K562 (cell line): ENCODE measurements around the gene GNPAT. TPM values are rescaled to one million over a fixed set of nuclear protein-coding genes. Genes with fewer than 3 reads are reported as not detected.

Experiments used
- ATF7 ChIP-seq: fragments of 450-650 bp; IDR thresholded peaks from 2 replicates; pipeline ENCODE4 v1.7.1; 2014; ENCODE audit warnings: mild to moderate bottlenecking, moderate library complexity
- BCL6 ChIP-seq: fragments of 250-450 bp; sonication (Bioruptor Pico); IDR thresholded peaks from 2 replicates; pipeline ENCODE4 v1.4.0; 2020
- E2F8 ChIP-seq: fragments of 450-650 bp; IDR thresholded peaks from 2 replicates; pipeline ENCODE4 v1.7.1; 2018; ENCODE audit warnings: mild to moderate bottlenecking, low read depth; ENCODE audit not compliant: partially characterized antibody
- FOXK1 ChIP-seq: sonication (generic); formaldehyde crosslinking; IDR thresholded peaks from 2 replicates; pipeline ENCODE4 v1.8.0; 2022; ENCODE audit warnings: missing genetic modification reagents, mild to moderate bottlenecking, borderline replicate concordance
- HCFC1 ChIP-seq: IDR thresholded peaks from 2 replicates; pipeline ENCODE4 v1.6.1; 2012; ENCODE audit warnings: low read depth, low read length, improper control_type of control experiment
- KDM2B ChIP-seq: fragments of 250-450 bp; sonication (Bioruptor Pico); IDR thresholded peaks from 2 replicates; pipeline ENCODE4 v1.8.0; 2021; ENCODE audit warnings: mild to moderate bottlenecking, moderate library complexity
- NFE2 ChIP-seq: IDR thresholded peaks from 2 replicates; pipeline ENCODE4 v1.6.1; 2014; ENCODE audit warnings: antibody characterized with exemption, low read depth
- PCBP2 ChIP-seq: fragments of 200-400 bp; formaldehyde crosslinking; IDR thresholded peaks from 2 replicates; pipeline ENCODE4 v1.6.1; 2018; ENCODE audit warnings: low read length, low read depth, mild to moderate bottlenecking, moderate library complexity; ENCODE audit not compliant: poor library complexity, severe bottlenecking
- PHB2 ChIP-seq: fragments of 450-650 bp; IDR thresholded peaks from 2 replicates; pipeline ENCODE4 v1.6.1; 2017; ENCODE audit warnings: low read depth
- POLR2H ChIP-seq: IDR thresholded peaks from 2 replicates; pipeline ENCODE4 v1.6.1; 2016; ENCODE audit warnings: missing genetic modification characterization, low read depth, mild to moderate bottlenecking, control low read depth, missing compliant biosample characterization, moderate library complexity
- SAFB ChIP-seq: fragments of 200-400 bp; formaldehyde crosslinking; IDR thresholded peaks from 2 replicates; pipeline ENCODE4 v1.6.1; 2017; ENCODE audit warnings: low read depth, low read length, borderline replicate concordance
- STAT5A ChIP-seq: IDR thresholded peaks from 2 replicates; pipeline ENCODE4 v1.6.1; 2012; ENCODE audit warnings: low read length, inconsistent platforms, borderline replicate concordance
- TAF9B ChIP-seq: fragments of 450-650 bp; IDR thresholded peaks from 2 replicates; pipeline ENCODE4 v1.6.1; 2018; ENCODE audit warnings: mild to moderate bottlenecking; ENCODE audit not compliant: partially characterized antibody
- ZBTB26 ChIP-seq: fragments of 450-650 bp; formaldehyde crosslinking; IDR thresholded peaks from 2 replicates; pipeline ENCODE4 v1.4.0; 2022; ENCODE audit warnings: missing genetic modification characterization
- ZEB2 ChIP-seq: fragments of 450-650 bp; IDR thresholded peaks from 2 replicates; pipeline ENCODE4 v1.6.1; 2016
- ZNF133 ChIP-seq: fragments of 250-450 bp; sonication (Bioruptor Pico); IDR thresholded peaks from 2 replicates; pipeline ENCODE4 v1.4.0; 2020; ENCODE audit warnings: mild to moderate bottlenecking
- ZNF431 ChIP-seq: sonication (generic); formaldehyde crosslinking; IDR thresholded peaks from 2 replicates; pipeline ENCODE4 v1.8.0; 2022; ENCODE audit warnings: mild to moderate bottlenecking, missing genetic modification reagents
- ZNF436 ChIP-seq: fragments of 250-450, 450-650 bp; sonication (Bioruptor Pico); formaldehyde crosslinking; IDR thresholded peaks from 2 replicates; pipeline ENCODE4 v1.7.0; 2020; ENCODE audit warnings: mild to moderate bottlenecking
- ZNF518B ChIP-seq: fragments of 250-450 bp; sonication (Bioruptor Pico); IDR thresholded peaks from 2 replicates; pipeline ENCODE4 v1.5.0; 2021; ENCODE audit warnings: mild to moderate bottlenecking, moderate library complexity
- polyA plus RNA-seq, 8 experiments: library from polyadenylated mRNA; depleted of rRNA in 4 of 8; stranded (reverse) in 5 of 8; unstranded in 3 of 8; fragments of >200 nt; fragmentation: Nextera tagmentation in 2 of 8; fragmentation: Illumina TruSeq in 1 of 8; extraction: Ambion mirVana in 2 of 8; extraction: Trizol in 1 of 8; gene quantifications; 2 replicates each; pipeline versions ENCODE4 v1.2.1 to v1.2.3, GENCODE V29; 2011 to 2014; ENCODE audit warnings: inconsistent platforms in 1 of 8, missing spikeins in 1 of 8
- total RNA-seq, 7 experiments: library from RNA; depleted of rRNA in 6 of 7; stranded (reverse); fragments of >200 nt in 6 of 7; fragmentation: Illumina TruSeq in 2 of 7; extraction: Trizol in 2 of 7; gene quantifications; 2 replicates each; pipeline versions ENCODE4 v1.2.1 to v1.2.3, GENCODE V29; 2011 to 2021; ENCODE audit warnings: low replicate concordance in 1 of 7

GNPAT gene
- total and polyA plus RNA-seq, 9 of the 15 experiments (the other 6 are each of a cell fraction or from before 2014, with no cell fraction given), result 32.1 to 68.8 (median 50.7) TPM

- TF ChIP-seq POLR2H (tag), result peak; percentile 78
- no peak for TF ChIP-seq ZNF436 (CRISPR knock-in tag)
- no peak for TF ChIP-seq ZBTB26 (CRISPR knock-in tag)
- TF ChIP-seq HCFC1, result peak; percentile 76
- no peak for TF ChIP-seq BCL6
- peak; percentile 25; the same call in 1 of the 2 replicates for TF ChIP-seq FOXK1 (CRISPR knock-in tag)
- TF ChIP-seq ZNF133, result no peak
- peak; percentile 58; the same call in 1 of the 2 replicates for TF ChIP-seq ZNF431 (CRISPR knock-in tag)
- TF ChIP-seq KDM2B (CRISPR knock-in tag), result 0 out of 2 replicates have a peak, but pooled peaks have one; percentile 4
- peak; percentile 94 for TF ChIP-seq TAF9B
- peak; percentile 83 for TF ChIP-seq ATF7
- peak; percentile 84 for TF ChIP-seq E2F8
- TF ChIP-seq STAT5A, result no peak; the same call in 1 of the 2 replicates
- no peak for TF ChIP-seq PCBP2
- TF ChIP-seq ZNF518B (CRISPR knock-in tag), result no peak
- no peak for TF ChIP-seq ZEB2
- no peak for TF ChIP-seq SAFB
- no peak for TF ChIP-seq NFE2
- no peak for TF ChIP-seq PHB2
These were observed at the start of gene GNPAT (continued) for GRCh38 chr1:231240883-231241735.
